ENCODE measurements around the gene CD63.

- TF ChIP-seq CTCF (IDR thresholded peaks at IDR 0.05; ENCODE audit: poor library complexity, severe bottlenecking) (no peak), EZH2 (IDR thresholded peaks at IDR 0.05; ENCODE audit: borderline replicate concordance, insufficient read depth, low read length, poor library complexity, severe bottlenecking) (no peak), REST (IDR thresholded peaks at IDR 0.05; ENCODE audit: borderline replicate concordance) (no peak), EP300 (conservative IDR thresholded peaks at IDR 0.05; ENCODE audit: poor library complexity, severe bottlenecking) (no peak), RAD21 (conservative IDR thresholded peaks at IDR 0.05) (no peak)
These were observed 9.4 kb downstream of the CD63 start for GRCh38 chr12:55719371-55719770.
